Aorta (tissue), 5 donors: ENCODE measurements around the gene ANKRD44. TPM values are rescaled to one million over a fixed set of nuclear protein-coding genes. Genes with fewer than 3 reads are reported as not detected.
A peak's percentile ranks its signal among the peaks of the same experiment; 100 is the strongest.

Experiments used
- ATAC-seq: fragments of 200-7000 bp; cut with Tn5 transposase; one replicate; pipeline ENCODE4 v1.9.1; 2022; ENCODE audit warnings: moderate library complexity; ENCODE audit not compliant: low FRiP score
- DNase-seq, 2 donors: peaks; one replicate each; pipeline ENCODE4 v3.0.0-alpha.2; 2020
- H3K27ac ChIP-seq, 2 donors: one replicate each; pipeline ENCODE4 v1.5.1; 2013; ENCODE audit warnings: low read length in 2 of 2, mild to moderate bottlenecking in 2 of 2, moderate library complexity in 2 of 2, control low read depth in 1 of 2, inconsistent platforms in 1 of 2, low read depth in 1 of 2
- H3K27me3 ChIP-seq, 2 donors: one replicate each; pipeline ENCODE4 v1.6.1; 2013; ENCODE audit warnings: control low read depth in 1 of 2, low read length in 1 of 2, mild to moderate bottlenecking in 1 of 2, moderate library complexity in 1 of 2; ENCODE audit not compliant: insufficient read depth in 2 of 2, control insufficient read depth in 1 of 2
- H3K36me3 ChIP-seq, 2 donors: one replicate each; pipeline ENCODE4 v1.6.1; 2013; ENCODE audit warnings: control low read depth in 1 of 2, low read length in 1 of 2, mild to moderate bottlenecking in 1 of 2; ENCODE audit not compliant: insufficient read depth in 2 of 2, control insufficient read depth in 1 of 2
- H3K4me1 ChIP-seq, 2 donors: one replicate each; pipeline ENCODE4 v1.6.1; 2013; ENCODE audit warnings: low read length in 2 of 2, control low read depth in 1 of 2, mild to moderate bottlenecking in 1 of 2, moderate library complexity in 1 of 2; ENCODE audit not compliant: insufficient read depth in 2 of 2, control insufficient read depth in 1 of 2
- H3K4me3 ChIP-seq, 2 donors: one replicate each; pipeline ENCODE4 v1.5.1; 2013; ENCODE audit warnings: low read length in 2 of 2, control low read depth in 1 of 2, mild to moderate bottlenecking in 1 of 2
- H3K9me3 ChIP-seq: one replicate; pipeline ENCODE4 v1.6.1; 2013; ENCODE audit warnings: mild to moderate bottlenecking, low read length; ENCODE audit not compliant: control insufficient read depth
- WGBS, 2 donors: extraction: QIAGEN DNeasy Blood & Tissue Kit; methylation state at CpG; one replicate each; pipeline ENCODE4 v1.1.7; 2013; 5-methylcytosine and 5-hydroxymethylcytosine counted together
- intact Hi-C, 2 donors: fragments of 100-400 bp; cut with DNase I; formaldehyde crosslinking; loops; one replicate each; pipeline versions ENCODE4 v1.14.2 to v1.15.0; 2022
- polyA plus RNA-seq, 2 donors: library from polyadenylated mRNA; stranded (reverse); fragments of 200-250 nt; gene quantifications; one replicate each; pipeline ENCODE4 v1.2.3, GENCODE V29; 2013
- total RNA-seq, 2 donors: library from RNA; stranded (reverse); fragmentation: NEBNext Ultra II Directional; extraction: Animal tissue kit (Norgen Biotek cat#: 25700); gene quantifications; one replicate each; pipeline ENCODE4 v1.2.1, GENCODE V29; 2021
- donor health status: healthy with polysubstance abuse.
- donor health status: Bipolar disorder and iron deficiency.
- donor health status: DM: no; HTN: no; CAD: no.
- donor health status: DM: no; HTN: no; CAD: no.
- donor health status: DM: yes; HTN: yes; CAD: no.

Gene ANKRD44
- total and polyA plus RNA-seq, 4 donors = 4.5 to 62.6 (median 33.8) TPM

DNA sequence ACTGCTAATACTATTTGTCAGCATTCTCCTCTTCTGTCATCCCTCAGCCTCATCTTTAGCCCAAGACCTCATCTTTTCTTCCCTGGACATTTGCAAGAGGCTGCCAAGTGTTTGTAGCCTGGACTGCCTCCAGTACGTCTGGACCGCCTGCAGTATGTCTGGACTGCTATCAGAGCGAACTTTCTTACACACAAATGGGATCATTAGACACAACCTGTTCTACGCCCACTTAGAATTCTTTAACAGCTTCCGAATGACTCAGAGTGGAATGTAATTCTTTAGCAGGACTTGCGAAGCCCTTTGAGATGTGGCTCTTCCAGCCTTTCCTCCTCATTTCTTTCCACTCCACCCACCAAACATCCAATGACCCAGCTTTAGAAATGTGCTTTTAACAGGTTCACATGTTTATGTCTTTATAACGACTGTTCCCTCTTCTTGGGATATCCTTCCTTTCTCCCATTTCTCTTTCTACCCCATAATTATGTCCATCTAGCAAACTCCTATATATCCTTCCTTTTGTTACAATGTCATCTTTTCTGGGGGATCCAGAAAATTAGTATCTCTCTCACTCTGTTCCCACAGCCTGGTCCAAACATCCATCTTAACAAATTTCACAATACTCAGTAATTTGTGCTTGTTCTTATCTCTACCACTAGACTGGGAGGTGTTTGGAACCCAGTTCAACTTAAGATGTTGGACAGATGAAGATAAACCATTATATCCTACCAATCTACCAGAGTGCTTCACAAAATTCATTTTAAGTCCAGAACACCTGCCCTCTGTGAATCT is 212.8 kb downstream of the ANKRD44 start:
- intact Hi-C loops = no loop called here
- ATAC-seq (peak; percentile 87), DNase-seq (peak in 1 of 2 donors; percentile 67)
- Histone ChIP-seq H3K9me3 (no peaks in the 10 kb centered on the region), H3K27ac (no peak overlapping the region), H3K4me3 (no peak overlapping the region), H3K27me3 (no peaks in the 10 kb centered on the region), H3K4me1 (peaks cover 0 to 7% of the 10 kb centered on the region in 2 donors), H3K36me3 (peaks cover 0 to 5% of the 10 kb centered on the region in 2 donors)
- 4 to 7% methylated on average over 7 of the region's 7 CpGs for WGBS, 2 donors

DNA sequence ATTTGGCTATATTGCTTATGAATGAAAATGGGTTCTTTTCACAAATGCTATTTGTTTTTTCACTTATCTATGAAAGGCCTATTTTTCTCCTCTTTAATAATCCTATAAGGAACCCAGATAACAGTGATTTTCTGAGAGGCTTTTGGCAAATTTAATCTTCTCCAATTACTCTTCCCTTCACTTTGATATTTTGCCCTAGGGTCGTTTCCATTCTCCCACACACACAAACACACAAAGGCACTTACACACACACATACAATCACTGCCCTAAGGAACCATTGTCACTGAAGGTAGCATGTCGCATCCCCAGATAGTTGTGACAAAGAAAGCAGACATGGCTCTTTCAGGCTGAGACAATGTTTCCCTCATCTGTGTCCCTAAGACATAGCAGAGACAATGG is 213.9 kb downstream of the ANKRD44 start:
- Histone ChIP-seq H3K4me1 (peaks cover 0 to 7% of the 10 kb centered on the region in 2 donors), H3K4me3 (no peak overlapping the region), H3K9me3 (no peaks in the 10 kb centered on the region), H3K27me3 (no peaks in the 10 kb centered on the region), H3K36me3 (peaks cover 0 to 5% of the 10 kb centered on the region in 2 donors), H3K27ac (no peak overlapping the region)
- DNase-seq (no peak), ATAC-seq (no peak)
- 67 to 74% methylated on average over 2 of the region's 2 CpGs for WGBS, 2 donors
- intact Hi-C loops = no loop called here

DNA sequence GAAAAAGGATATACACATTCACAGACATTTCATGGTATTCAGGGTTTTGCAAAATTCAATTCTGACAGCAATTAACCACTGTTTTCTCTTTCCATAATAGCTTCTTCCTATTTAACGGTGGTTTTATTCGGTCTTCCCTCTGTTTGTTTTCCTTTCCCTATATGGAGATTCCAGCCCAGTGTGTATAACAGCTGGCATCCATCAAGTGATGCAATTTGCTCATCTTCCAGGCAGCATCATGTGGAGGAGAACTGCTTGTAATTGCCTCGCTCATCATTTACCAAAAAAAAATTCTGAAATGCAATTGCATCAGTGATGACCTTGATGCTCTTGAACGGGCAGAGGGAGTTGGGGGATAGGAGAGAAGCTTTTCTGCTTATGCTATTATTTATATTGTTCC is 218.1 kb downstream of the ANKRD44 start:
- Histone ChIP-seq H3K4me1 (peaks cover 0 to 4% of the 10 kb centered on the region in 2 donors), H3K27ac (no peak overlapping the region), H3K27me3 (no peaks in the 10 kb centered on the region), H3K9me3 (no peaks in the 10 kb centered on the region), H3K36me3 (peaks cover 0 to 5% of the 10 kb centered on the region in 2 donors), H3K4me3 (no peak overlapping the region)
- ATAC-seq (no peak), DNase-seq (no peak)
- intact Hi-C loops = no loop called here
- 65 to 68% methylated on average over 4 of the region's 4 CpGs for WGBS, 2 donors

DNA sequence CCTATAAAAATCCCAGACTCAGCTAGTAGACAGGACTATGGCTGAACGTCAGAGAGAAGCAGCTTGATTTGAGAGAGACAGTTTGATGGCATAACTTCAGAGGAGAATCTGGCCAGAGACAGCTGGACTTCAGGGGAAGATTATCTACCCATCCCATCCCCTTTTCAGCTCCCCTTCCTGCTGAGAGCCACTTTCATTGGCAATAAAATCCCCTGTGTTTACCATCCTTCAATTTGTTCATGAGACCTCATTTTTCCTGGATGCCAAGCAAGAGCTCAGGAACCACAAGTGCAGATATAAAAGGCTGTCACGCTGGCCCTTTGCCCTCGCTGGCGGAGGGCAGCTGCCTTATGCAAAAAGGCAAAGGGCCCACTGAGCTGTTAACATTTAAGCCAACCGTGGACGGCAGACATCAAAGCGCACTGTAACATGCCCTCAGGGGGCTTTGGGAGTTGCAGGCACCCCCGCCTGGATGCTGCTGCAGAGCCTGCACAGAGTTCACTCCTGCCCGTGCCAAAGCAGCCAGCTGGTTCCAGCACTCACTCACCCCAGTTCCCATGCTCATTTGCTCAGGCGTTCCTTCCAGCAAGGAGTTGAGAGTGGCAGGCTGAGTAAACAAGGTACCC is 219.7 kb downstream of the ANKRD44 start:
- Histone ChIP-seq H3K9me3 (no peaks in the 10 kb centered on the region), H3K27ac (no peak overlapping the region), H3K4me1 (peaks cover 0 to 4% of the 10 kb centered on the region in 2 donors), H3K36me3 (peaks cover 0 to 5% of the 10 kb centered on the region in 2 donors), H3K27me3 (no peaks in the 10 kb centered on the region), H3K4me3 (no peak overlapping the region)
- ATAC-seq (no peak), DNase-seq (no peak)
- 44 to 54% methylated on average over 10 of the region's 10 CpGs for WGBS, 2 donors
- intact Hi-C loops = no loop called here

DNA sequence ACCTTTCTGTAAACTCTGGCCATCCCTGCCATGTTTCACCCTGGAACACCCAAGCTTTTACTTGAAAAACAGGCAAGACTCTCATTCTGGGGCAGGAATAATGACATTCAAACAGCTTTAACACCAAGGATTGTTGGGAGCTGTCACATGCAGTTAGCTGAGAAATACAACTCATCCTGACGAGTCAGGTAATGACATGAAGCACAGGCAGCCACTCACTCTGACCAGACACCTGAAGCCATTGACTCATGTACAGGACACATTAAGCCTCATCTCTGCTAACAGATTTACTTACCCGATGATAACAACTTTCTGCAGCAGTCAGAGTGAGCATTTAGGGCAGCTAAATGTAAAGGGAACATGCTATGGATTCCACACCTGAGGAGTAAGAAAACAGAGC is 220.9 kb downstream of the ANKRD44 start:
- ATAC-seq = no peak
- Histone ChIP-seq H3K9me3 (no peaks in the 10 kb centered on the region), H3K4me1 (peaks cover 0 to 4% of the 10 kb centered on the region in 2 donors), H3K27me3 (no peaks in the 10 kb centered on the region), H3K27ac (peak overlapping the region in 1 of 2 donors; percentile 10), H3K4me3 (no peak overlapping the region), H3K36me3 (no peaks in the 10 kb centered on the region)
- DNase-seq = no peak
- 88 to 92% methylated on average over 2 of the region's 2 CpGs for WGBS, 2 donors
- intact Hi-C loops = no loop called here

DNA sequence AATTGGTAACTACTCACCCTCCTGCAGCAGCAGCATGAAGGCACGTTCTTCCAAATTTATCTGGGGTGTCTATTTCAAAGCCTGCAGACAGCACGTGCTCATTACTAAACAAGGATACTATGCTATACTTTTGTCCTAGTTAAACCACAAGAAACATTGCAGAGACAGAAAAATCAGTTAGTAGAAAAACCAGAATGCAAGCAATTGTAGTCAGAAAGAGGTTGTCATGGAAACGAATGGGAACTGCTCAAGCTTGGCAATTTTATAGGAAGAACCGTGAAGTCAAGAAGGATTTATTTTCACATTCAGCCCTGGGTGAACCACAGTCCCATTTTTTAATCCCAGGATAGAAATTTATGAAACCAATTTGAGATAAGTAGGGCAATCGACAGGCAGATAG is 221.9 kb downstream of the ANKRD44 start:
- H3K27me3 ChIP-seq = no peaks in the 10 kb centered on the region
- H3K36me3 ChIP-seq = no peaks in the 10 kb centered on the region
- DNase-seq (no peak), ATAC-seq (no peak)
- 24 to 33% methylated on average over 5 of the region's 5 CpGs for WGBS, 2 donors
- H3K4me3 ChIP-seq = no peak overlapping the region
- intact Hi-C loops = no loop called here
- H3K9me3 ChIP-seq = no peaks in the 10 kb centered on the region
- no peaks in the 10 kb centered on the region for H3K4me1 ChIP-seq
- no peak overlapping the region for H3K27ac ChIP-seq

DNA sequence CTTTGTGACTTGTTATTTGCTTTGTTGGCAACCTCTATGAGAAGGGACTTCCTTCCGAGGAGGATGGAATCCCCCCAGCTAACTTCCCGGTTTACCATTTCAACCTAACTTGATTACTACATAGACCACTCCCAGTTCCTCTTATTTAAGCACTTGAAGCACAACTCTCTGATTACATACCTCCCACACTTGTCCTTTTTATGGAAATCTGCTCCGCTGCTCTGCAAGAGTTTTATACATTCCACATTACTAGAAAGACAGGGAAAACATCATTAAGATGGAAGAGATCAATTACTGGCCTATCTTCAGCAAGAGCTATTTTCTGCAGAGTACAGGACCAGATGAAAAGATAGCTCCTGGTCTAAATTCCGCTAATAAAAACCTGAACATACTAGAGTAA is 224.1 kb downstream of the ANKRD44 start:
- H3K36me3 ChIP-seq = peaks cover 0 to 4% of the 10 kb centered on the region in 2 donors
- intact Hi-C loops = no loop called here
- no peaks in the 10 kb centered on the region for H3K27me3 ChIP-seq
- H3K4me3 ChIP-seq = no peak overlapping the region
- WGBS, 2 donors = 90 to 91% methylated on average over 4 of the region's 4 CpGs
- H3K4me1 ChIP-seq = no peaks in the 10 kb centered on the region
- H3K9me3 ChIP-seq = no peaks in the 10 kb centered on the region
- no peak overlapping the region for H3K27ac ChIP-seq
- DNase-seq (no peak), ATAC-seq (no peak)

DNA sequence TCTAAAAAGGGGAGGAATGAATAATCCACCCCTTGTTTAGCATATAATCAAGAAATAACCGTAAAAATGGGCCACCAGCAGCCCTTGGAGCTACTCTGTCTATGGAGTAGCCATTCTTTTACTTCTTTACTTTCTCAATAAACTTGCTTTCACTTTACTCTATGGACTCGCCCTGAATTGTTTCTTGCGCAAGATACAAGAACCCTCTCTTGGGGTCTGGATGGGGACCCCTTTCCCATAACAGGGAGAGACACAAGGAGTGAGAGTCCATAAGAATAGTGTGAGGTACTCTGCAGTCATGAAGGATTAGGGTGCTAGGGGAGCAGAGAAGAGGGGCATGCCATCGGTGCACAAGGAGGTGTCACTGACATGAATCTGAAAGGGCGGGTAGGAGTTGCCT is 224.9 kb downstream of the ANKRD44 start:
- H3K27ac ChIP-seq = no peak overlapping the region

DNA sequence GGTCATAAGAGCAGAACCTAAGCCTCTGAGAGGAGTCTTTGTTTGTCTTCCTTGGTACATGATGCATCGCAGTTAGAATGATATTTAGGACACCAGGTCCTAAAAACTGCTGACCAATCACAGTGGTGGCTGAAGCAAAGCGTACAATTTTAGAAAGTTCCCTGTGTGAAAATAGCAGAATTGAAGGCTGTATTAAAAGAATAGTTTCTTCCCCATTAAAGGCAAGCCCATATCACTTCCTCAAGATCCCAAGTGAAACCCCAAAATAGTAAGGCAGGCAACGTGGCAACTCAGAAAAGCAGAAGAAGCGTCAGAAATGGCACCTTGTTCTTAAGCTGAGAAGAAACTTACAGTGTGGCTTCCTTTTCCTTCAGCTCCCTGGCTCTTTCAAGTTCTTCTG is 229.3 kb downstream of the ANKRD44 start:
- WGBS, 2 donors = 67 to 75% methylated on average over 4 of the region's 4 CpGs
- H3K36me3 ChIP-seq = peaks cover 0 to 4% of the 10 kb centered on the region in 2 donors
- intact Hi-C loops = no loop called here
- no peak for DNase-seq
- no peaks in the 10 kb centered on the region for H3K27me3 ChIP-seq
- peaks cover 4 to 6% of the 10 kb centered on the region in 2 donors for H3K4me1 ChIP-seq
- peak overlapping the region in 1 of 2 donors; percentile 24 for H3K27ac ChIP-seq
- ATAC-seq = no peak
- no peak overlapping the region for H3K4me3 ChIP-seq
- H3K9me3 ChIP-seq = no peaks in the 10 kb centered on the region

More for the DNA sequence above, 224.9 kb downstream of the ANKRD44 start:
- no peak overlapping the region for H3K4me3 ChIP-seq
- WGBS, 2 donors = 96% methylated on average over 5 of the region's 5 CpGs
- DNase-seq (no peak), ATAC-seq (no peak)
- peaks cover 0 to 3% of the 10 kb centered on the region in 2 donors for H3K4me1 ChIP-seq
- intact Hi-C loops = no loop called here
- H3K27me3 ChIP-seq = no peaks in the 10 kb centered on the region
- peaks cover 0 to 4% of the 10 kb centered on the region in 2 donors for H3K36me3 ChIP-seq
- H3K9me3 ChIP-seq = no peaks in the 10 kb centered on the region
